DMS153 (cell line): ENCODE data around the gene FAM107B.

Source experiments
- DNase-seq: peaks from one replicate; lab custom pipeline; 2025; lab: John Stamatoyannopoulos, UW

Gene FAM107B

DNA sequence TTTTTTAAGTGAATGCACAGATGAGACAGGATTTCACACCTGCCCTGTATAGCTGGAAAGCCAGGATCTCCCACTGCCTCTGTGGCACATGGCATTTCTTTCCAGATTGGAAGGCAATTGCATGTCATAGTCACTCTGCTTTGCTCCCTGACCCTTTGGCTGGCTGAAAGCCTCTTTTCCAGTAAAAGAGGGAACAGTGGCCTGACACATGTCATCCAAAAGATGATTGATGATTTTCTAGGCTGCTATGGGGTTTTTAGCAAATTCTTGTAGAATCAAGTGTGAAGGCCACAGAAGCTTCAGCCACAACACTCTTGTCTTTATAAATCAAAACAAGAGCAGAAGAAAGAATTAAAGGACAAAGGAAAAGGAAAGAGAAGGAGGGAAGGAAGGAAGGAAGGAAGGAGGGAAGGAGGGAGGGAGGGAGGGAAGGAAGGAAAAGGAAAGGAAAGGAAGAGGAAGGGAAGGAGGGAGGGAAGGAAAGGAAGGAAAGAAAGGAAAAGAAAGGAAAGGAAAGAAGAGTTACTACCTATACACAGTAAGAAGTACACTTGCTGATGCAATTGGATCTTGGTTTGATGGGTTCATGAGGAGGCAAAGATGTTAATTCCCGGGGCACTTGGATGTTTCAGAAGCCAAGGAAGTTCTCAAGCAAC lies 285.0 kb downstream of the FAM107B start:
- no peak for DNase-seq

DNA sequence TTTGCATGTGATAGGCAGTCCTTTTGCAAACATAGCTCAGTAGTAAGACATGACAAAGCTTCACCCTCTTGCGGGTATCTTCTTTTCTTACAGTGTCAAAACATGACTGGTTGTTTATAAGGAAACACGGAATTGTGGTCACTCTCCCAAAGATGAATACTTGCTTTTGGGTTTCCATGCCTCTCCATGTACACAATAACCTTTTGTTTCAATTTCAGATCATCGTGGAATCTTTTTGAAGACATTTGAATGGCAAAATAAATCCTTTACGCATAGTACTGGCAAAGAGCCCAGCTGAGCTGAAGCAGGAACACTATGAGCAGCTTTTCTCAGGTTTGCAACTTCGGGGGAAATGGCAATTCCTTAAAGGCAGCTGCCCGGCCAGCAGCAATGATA lies 287.2 kb downstream of the FAM107B start:
- DNase-seq: no peak

DNA sequence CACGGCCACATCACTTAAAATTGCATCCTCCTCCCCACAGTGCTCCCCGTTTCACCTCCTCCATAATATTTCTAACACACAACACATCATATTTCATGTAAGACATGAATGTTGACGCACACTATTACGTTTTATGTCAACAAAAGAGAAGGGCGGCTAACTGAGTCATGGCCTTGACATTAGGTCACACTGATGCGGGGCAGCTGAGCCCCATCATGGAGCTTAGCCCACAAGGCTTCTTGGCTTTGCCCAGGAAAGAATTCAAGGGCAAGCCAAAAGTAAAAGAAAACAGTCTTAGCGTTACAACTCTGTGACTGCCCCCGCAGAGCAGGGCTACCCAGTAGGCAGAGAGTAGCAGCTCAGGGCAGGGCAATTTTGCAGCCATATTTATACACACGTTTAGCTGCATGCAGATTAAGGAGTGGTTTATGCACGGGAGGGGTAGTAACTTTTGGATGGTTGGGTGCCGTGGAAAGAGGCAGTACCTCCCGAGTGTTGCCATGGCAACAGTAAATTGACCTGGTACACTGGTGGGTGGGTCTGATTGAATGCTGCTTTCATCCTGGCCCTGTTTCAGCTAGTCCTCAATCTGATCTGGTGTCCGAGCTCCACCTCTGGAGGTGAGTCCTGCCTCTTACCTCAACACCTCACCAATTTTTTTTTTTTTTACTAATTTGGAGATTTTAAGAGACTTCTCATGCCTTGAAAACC lies 287.8 kb downstream of the FAM107B start:
- DNase-seq: no peak

DNA sequence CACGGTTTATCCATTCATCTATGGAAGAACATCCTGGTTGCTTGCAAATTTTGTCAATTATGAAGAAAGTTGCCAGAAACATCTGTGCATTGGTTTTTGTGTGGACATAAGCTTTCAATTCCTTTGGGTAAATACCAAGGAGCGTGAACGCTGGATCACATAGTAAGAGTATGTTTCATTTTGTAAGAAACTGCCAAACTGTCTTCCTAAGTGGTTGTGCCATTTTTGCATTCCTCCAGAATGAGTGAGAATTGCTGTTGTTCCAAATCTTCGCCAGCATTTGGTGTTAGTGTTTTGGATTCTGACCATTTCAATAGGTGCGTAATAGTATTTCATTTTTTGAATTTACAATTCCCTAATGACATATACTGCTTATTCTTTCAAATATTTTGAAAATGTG lies 288.7 kb downstream of the FAM107B start:
- no peak for DNase-seq

DNA sequence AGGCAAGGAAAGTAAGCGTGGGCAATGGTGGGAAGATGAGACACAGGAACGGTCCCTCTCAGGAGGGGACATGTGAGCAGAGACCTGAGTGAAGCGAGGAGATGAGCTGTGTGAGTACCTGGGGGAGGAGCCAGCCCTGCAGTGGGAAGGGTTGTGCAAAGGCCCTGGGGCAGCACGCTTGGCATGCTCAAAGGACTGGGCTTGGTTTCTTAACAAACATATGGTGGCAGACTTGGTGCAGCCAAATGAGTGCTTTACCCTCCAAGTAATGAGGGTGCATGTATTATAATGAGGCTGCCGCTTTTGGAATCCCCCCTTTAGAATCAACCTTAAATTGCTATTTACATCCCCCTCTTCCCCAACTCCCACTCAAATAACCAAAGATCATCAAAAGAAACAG lies 291.3 kb downstream of the FAM107B start:
- DNase-seq: no peak

DNA sequence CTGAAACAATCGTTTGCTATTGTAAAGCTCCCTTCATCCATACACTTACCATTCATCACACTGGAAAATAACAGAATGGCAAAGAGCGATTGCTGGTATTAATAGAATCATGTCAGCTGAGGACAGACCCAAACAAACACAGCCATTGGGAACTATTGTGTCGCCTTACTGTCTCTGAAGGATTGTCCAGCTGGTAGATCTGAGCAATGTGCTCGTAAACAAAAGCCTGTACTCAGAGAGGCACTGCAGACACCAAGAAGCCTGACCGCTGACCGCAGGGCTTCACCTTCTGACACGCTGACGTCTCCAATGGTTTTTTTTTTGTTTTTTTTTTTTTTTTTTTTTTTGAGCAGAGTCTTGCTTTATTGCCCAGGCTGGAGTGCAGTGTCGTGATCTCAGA lies 292.9 kb downstream of the FAM107B start:
- no peak for DNase-seq

DNA sequence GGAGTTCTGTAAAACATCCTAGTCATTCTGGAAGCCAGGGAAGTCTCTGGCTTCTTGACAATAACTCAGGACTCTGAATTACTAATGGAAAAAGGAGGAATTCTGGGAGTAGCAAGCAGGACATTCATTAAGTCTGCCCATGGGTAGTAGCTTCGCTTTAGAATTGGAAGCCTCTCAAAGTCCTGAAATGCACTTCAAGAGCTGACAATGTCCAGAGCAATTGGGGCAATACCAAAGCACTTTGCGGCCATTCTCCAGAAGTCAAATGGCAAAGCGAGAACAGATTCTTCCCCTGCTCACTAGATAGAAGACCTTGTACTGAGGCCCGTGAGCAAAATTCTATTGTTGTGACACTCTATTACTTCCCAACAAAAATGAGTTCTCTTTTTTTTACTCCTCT lies 293.7 kb downstream of the FAM107B start:
- DNase-seq: no peak

DNA sequence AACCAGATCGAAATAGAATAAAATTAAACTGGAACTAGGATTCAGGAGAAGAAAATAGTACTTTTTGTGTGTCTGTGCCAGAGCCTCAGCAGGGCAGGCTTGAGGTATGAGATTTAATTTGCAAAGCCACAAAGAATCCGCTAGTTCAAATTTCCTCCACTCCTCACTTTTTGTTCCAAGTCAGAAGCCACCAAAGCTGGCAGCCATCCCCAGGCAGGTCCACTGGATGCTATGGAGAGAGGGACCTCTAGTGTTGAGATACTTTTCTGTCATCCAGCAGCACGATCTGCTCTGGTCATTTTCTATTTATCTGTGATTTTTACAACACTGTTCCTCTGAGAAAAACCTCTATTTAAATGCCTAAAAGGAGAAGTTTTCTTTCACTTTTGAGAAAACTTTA lies 296.1 kb downstream of the FAM107B start:
- peak; percentile 33 for DNase-seq

DNA sequence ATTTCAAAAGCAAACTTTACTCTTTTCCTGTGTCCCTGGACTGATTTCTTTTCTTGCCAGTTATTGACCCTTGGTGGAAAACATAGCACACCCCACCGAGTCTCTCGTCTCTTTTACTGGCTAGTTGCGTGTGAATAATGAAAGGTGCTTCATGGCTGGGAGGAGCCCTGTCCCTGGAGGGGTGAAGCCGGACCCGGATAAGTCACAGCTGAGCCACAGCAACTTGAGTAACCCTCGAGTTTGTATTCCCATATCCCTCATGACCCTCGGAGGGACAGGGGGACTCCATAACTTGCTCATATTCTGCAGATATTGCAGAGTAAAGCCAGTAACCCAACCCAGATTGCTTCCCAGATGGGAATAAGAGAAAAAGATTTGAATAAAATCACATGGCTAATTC lies 296.5 kb downstream of the FAM107B start:
- DNase-seq: no peak

DNA sequence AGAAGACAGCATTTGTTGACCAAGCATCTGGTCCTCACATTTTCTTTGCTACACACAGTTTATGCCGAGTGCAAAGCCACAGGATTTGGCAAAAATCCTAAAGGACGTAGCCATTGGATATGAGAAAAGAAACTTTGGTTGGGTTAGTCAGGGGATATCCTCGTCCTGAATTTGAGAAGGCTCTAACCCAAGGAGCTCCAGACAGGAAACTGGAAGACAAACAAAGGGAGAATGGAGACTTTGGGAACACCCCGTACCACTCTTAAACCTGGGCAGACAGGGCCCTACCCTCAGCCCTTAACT lies 297.3 kb downstream of the FAM107B start:
- DNase-seq: no peak

DNA sequence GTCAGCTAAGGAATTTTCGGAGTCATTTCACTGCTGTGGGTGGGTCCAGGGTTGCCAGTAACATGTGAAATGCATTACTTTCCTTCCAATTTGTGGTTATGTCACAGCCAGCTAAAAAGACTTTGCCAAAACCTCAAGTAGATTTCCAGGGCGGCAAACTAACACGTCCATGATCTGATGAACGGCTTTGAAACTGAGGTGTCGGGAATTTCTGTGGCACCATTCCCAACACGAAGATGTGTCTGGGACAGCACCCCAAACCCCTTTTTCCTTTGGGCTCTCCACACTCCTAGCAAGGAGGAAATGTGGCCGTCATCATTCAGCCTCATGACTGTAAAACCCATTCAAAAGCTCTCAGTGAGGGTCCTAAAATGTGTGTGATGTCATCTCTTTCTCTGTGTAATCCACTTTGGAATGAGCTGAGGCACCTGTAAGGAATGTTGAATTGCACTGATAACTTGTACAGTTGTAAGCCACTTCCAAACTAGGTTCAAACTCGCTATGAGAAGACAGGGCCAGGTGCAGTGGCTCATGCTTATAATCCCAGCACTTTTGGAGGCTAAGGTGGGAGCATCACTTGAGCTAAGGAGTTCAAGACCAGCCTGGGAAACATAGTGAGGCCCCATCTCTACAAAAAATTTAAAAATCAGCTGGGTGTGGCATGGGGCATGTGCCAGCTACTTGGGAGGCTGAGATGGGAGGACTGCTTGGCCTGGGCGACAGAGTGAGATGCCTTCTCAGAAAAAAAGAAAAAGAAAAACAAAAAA lies 297.9 kb downstream of the FAM107B start:
- no peak for DNase-seq

DNA sequence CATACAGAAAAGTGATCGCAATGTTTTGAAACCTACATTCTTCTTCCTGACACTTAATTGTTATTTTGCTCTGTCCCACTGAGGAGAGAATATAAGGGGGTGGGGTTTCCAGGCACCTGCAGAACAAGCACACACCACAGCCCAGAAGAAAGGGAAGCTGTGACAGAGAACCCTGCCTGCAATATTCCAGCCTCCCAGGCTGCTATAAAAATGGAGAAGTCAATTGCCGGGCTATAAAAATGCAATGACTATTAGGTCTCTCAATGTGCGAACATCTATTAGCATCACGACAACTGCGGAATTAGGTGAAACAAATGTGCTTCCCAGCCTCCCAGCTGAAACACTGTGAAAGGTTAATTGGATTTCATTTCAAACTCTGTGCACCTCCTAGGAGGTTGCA lies 298.7 kb downstream of the FAM107B start:
- no peak for DNase-seq

DNA sequence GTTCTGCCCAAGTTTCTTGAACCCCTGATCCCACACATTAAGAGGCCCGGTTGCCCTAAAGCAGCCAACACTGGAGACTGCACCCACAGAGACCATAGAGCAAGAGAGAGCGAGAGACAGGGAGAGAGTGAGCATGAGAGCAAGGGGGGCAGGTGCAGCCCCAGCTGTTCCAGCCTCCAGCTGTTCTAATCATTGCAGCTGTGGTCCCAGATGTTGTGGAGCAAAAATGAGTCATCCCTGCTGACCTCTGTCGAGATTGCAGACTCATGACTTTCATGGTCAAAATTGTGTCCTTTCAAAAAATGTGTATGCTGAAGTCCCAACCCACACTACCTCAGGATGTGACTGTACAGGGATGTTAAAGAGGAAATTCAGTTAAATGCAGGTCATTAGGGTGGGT lies 300.0 kb downstream of the FAM107B start:
- DNase-seq: no peak

DNA sequence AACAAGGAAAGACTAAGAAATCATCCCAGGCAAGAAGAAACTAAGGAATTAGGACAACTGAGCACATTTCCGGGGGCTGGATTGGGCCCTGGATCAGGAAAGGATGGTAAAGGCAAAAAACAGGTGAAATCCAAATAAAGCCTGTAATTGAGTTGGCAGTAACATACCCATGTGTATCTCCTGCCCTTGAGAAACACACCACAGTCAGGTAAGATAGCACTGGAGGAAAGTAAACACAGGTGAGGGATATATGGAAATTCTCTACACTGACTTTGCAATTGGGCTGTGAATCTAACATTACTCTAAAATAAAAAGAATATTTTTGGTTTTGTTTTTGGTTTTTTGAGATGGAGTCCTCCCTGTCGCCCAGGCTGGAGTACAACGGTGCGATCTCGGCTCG lies 303.8 kb downstream of the FAM107B start:
- no peak for DNase-seq

DNA sequence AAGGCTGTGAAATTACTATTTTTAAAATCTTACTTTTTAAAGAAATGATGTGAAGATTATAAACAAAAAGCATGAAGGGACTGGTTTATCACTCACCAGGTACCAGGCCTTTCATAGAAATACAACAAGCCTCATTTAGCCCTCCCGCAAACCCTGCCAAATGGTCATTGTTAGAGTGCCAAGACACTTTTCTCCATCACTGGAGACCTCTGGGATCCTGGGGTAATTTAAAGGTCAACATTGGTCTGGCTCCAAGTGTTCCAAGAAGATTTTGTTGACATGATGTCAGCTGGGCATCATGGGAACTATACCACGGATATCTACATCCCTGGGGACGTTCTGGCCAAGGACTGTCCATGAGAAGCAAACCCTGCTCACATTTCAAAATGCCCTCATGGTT lies 306.0 kb downstream of the FAM107B start:
- no peak for DNase-seq
